Heart left ventricle (tissue), 13 donors: ENCODE measurements around the gene SEMA4D.

Source experiments
- POLR2A ChIP-seq, 2 donors: fragments of 450-650 bp; IDR thresholded peaks; one replicate each; pipeline ENCODE4 v1.6.1; 2017; ENCODE audit warnings: antibody characterized with exemption in 2 of 2, mild to moderate bottlenecking in 2 of 2, moderate library complexity in 2 of 2
- TF ChIP-seq, protein P1 (sequence below), 12 donors: fragments of 200-600 bp; sonication (generic) in 4 of 12; IDR thresholded peaks; one replicate each; pipeline versions ENCODE4 v1.5.0 to v1.8.0; 2018 to 2022; ENCODE audit warnings: antibody characterized with exemption in 12 of 12, mild to moderate bottlenecking in 5 of 12
- donor health status: ischemic (EF 13 %, LVEDD 7.1; RV severe dilation, severe dysfunction).
- donor health status: DM: no; HTN: yes; CAD: no.
- donor health status: DM: no; HTN: no; CAD: no.
- donor health status: ischemic (EF 25% LVEDD 6.9; RV normal size, moderate dysfunction).
- donor health status: ischemic (EF 25% LVEDD 5.7; RV mildly dilated, moderate dysfunction).
- donor health status: ischemic (EF 35%, LVEDD 5.7; RV mildly dilated, moderate dysfunction).
- donor health status: nonischemic (EF 11% LVEDD 7.7; RV severe dilation, severe dysfunction).
- donor health status: DM: yes; HTN: yes; CAD: no.
- donor health status: PGD.
- donor health status: ischemic (EF 29% LVEDD 5.4; RV normal size, mild dysfunction).
- donor health status: nonischemic (EF 23%, LVEDD 6.1; RV moderate dilation, normal function).

DNA sequence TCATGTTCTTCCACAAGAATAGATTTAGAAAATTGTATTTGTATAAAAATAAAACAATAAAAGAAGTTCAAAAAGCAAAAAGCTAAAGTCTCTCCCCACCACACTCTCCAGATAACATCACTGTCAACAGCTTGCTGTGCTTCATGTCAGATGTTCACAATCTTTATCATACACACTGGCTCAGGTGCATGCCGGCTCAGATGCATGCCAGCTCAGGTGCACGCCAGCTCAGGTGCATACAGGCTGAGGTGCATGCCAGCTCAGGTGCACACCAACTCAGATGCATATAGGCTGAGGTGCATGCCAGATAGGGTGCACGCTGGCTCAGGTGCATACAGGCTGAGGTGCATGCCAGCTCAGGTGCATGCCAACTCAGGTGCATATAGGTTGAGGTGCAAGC, 26.5 kb downstream of the SEMA4D start:
- TF ChIP-seq, protein P1, sequence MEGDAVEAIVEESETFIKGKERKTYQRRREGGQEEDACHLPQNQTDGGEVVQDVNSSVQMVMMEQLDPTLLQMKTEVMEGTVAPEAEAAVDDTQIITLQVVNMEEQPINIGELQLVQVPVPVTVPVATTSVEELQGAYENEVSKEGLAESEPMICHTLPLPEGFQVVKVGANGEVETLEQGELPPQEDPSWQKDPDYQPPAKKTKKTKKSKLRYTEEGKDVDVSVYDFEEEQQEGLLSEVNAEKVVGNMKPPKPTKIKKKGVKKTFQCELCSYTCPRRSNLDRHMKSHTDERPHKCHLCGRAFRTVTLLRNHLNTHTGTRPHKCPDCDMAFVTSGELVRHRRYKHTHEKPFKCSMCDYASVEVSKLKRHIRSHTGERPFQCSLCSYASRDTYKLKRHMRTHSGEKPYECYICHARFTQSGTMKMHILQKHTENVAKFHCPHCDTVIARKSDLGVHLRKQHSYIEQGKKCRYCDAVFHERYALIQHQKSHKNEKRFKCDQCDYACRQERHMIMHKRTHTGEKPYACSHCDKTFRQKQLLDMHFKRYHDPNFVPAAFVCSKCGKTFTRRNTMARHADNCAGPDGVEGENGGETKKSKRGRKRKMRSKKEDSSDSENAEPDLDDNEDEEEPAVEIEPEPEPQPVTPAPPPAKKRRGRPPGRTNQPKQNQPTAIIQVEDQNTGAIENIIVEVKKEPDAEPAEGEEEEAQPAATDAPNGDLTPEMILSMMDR (IDR thresholded peaks at IDR 0.05) = no peak
- TF ChIP-seq POLR2A (IDR thresholded peaks at IDR 0.05) = no peak
